ENCODE data around the gene NRROS. TPM values are rescaled to one million over a fixed set of nuclear protein-coding genes. Genes with fewer than 3 reads are reported as not detected.

NRROS gene
- total RNA-seq, 1 donor from 2014 or later: 22.6 TPM

DNA sequence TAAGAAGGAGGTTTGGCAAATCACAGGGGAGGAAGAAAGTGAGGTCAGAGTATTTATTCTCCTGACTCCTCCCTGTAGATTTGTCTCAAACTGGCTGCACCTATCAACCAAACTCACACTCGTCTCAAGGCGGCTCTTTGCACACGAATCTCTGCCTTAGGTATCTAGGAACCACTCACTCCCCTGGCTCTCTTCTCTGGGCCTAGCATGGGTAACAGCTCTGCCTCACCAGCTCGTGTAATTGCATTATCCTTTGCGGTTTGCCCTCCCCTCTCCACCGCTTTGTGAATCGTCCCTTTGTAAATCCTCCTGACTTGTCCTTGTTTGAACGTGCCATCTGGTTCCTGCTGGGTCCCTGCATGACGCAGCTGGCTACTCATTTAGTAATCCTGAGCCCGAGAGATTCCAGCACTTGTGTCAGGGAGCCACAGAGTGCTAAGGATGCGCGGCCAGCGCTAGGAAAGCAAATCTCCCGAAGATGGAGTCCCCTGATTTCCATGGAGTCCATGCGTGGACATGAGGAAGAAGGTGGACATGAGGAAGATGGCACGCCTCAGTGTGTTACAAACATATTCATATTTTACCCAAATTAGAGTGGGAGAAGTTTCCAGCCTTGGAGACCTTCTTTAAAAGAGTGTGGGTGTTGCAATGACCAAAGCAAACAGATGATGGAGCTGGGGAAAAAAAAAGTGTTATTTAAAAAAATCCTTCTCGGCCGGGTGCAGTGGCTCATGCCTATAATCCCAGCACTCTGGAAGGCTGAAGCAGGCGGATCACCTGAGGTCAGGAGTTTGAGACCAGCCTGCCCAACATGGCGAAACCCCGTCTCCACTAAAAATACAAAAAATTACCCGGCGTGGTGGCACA lies 26.7 kb downstream of the NRROS start:
- no peak for TF ChIP-seq CTCF (IDR thresholded peaks at IDR 0.05)
- no peak overlapping the region for H3K27ac ChIP-seq
- intact Hi-C loops (cut with DNase I): no loop called here
- H3K4me1 ChIP-seq: no peaks in the 10 kb centered on the region
- H3K27me3 ChIP-seq: no peaks in the 10 kb centered on the region
- no peaks in the 10 kb centered on the region for H3K9me3 ChIP-seq
- DNase-seq (ENCODE audit: low spot score in 2 of 2): no peak
- no peaks in the 10 kb centered on the region for H3K36me3 ChIP-seq
- no peak overlapping the region for H3K4me3 ChIP-seq

GRCh38 chr3:196667056-196667825 lies 27.7 kb downstream of the NRROS start:
- DNase-seq (ENCODE audit: low spot score in 2 of 2): no peak
- no peaks in the 10 kb centered on the region for H3K9me3 ChIP-seq
- no peak overlapping the region for H3K27ac ChIP-seq
- TF ChIP-seq CTCF (IDR thresholded peaks at IDR 0.05): no peak
- H3K4me3 ChIP-seq: no peak overlapping the region
- no peaks in the 10 kb centered on the region for H3K27me3 ChIP-seq
- H3K36me3 ChIP-seq: no peaks in the 10 kb centered on the region
- H3K4me1 ChIP-seq: no peaks in the 10 kb centered on the region
- intact Hi-C loops (cut with DNase I): no loop called here

DNA sequence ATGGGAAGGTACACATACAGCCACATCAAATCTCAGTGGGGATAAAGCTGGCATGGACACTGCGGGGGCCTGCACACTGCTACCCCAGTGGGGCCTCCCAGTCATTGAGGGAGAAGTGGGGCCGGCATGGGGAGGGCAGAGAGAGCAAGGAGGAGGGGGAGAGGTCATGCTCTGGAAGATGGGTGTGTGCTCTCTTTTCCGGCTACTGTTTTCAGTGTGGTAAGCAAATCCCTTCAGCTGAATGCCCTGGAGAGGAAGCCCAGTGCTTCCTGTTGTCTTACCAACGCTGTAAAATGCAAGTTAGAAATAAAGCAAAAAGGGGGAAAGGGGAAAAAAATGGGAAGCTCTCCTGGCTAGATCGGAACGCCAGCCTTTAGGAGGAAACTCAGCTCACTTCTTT lies 30.8 kb downstream of the NRROS start:
- intact Hi-C loops (cut with DNase I): no loop called here
- Histone ChIP-seq H3K27ac (no peak overlapping the region), H3K4me1 (no peaks in the 10 kb centered on the region), H3K4me3 (no peak overlapping the region), H3K9me3 (no peaks in the 10 kb centered on the region), H3K36me3 (no peaks in the 10 kb centered on the region), H3K27me3 (no peaks in the 10 kb centered on the region)
- TF ChIP-seq CTCF (IDR thresholded peaks at IDR 0.05): no peak
- no peak for DNase-seq (ENCODE audit: low spot score in 2 of 2)

GRCh38 chr3:196673632-196674031 lies 34.1 kb downstream of the NRROS start:
- DNase-seq (ENCODE audit: low spot score in 2 of 2): no peak
- no peak overlapping the region for H3K27ac ChIP-seq
- H3K4me1 ChIP-seq: no peaks in the 10 kb centered on the region
- no peaks in the 10 kb centered on the region for H3K27me3 ChIP-seq
- no peaks in the 10 kb centered on the region for H3K9me3 ChIP-seq
- no peak overlapping the region for H3K4me3 ChIP-seq
- intact Hi-C loops (cut with DNase I): no loop called here
- no peaks in the 10 kb centered on the region for H3K36me3 ChIP-seq
- TF ChIP-seq CTCF (IDR thresholded peaks at IDR 0.05): no peak

GRCh38 chr3:196677353-196677752 lies 37.9 kb downstream of the NRROS start:
- H3K36me3 ChIP-seq: no peaks in the 10 kb centered on the region
- H3K27me3 ChIP-seq: no peaks in the 10 kb centered on the region
- H3K27ac ChIP-seq: no peak overlapping the region
- TF ChIP-seq CTCF (IDR thresholded peaks at IDR 0.05): no peak
- no peak overlapping the region for H3K4me3 ChIP-seq
- intact Hi-C loops (cut with DNase I): no loop called here
- DNase-seq (ENCODE audit: low spot score in 2 of 2): no peak
- no peaks in the 10 kb centered on the region for H3K9me3 ChIP-seq
- no peaks in the 10 kb centered on the region for H3K4me1 ChIP-seq
